Activated T-helper 2 cell treated with anti-CD3 and anti-CD28 coated beads, Interferon-gamma antibody, Interleukin-2, Interleukin-4, amounts not matched to agents 10 μg/mL and 5 μg/mL and 100 μg/mL, durations not matched to agents 14 hours and 24 hours and 36 hours (primary cell): ENCODE results near the gene KCNH5. TPM values are rescaled to one million over a fixed set of nuclear protein-coding genes. Genes with fewer than 3 reads are reported as not detected.

ENCODE experiments used
- DNase-seq: peaks from one replicate; pipeline ENCODE4 v3.0.0; 2021; ENCODE audit warnings: low spot score
- H3K27ac Mint-ChIP-seq: one replicate; pipeline ENCODE4 v1.8.0; 2021; ENCODE audit warnings: mixed read lengths
- H3K27me3 Mint-ChIP-seq: one replicate; pipeline ENCODE4 v1.8.0; 2021; ENCODE audit warnings: low read depth, mixed read lengths
- H3K36me3 Mint-ChIP-seq: one replicate; pipeline ENCODE4 v1.8.0; 2021; ENCODE audit warnings: low read depth, mixed read lengths
- H3K4me1 Mint-ChIP-seq: one replicate; pipeline ENCODE4 v1.8.0; 2021; ENCODE audit warnings: low read depth, mixed read lengths
- H3K4me3 Mint-ChIP-seq: one replicate; pipeline ENCODE4 v1.8.0; 2021; ENCODE audit warnings: low read depth, mild to moderate bottlenecking, moderate library complexity, mixed read lengths
- H3K9me3 Mint-ChIP-seq: one replicate; pipeline ENCODE4 v1.8.0; 2021; ENCODE audit warnings: mixed read lengths
- intact Hi-C: fragments of 100-400 bp; cut with micrococcal nuclease; formaldehyde crosslinking; loops from one replicate; pipeline ENCODE4 v1.15.1; 2023
- total RNA-seq: library from RNA; stranded (reverse); gene quantifications from 2 replicates; pipeline ENCODE4 v1.2.3, GENCODE V29; 2022

The KCNH5 gene
- total RNA-seq, 1 donor from 2014 or later, result not detected

GRCh38 chr14:62670526-62670925 is 374.7 kb downstream of the KCNH5 start:
- Mint-ChIP-seq H3K36me3 (no peaks in the 10 kb centered on the region), H3K4me1 (no peaks in the 10 kb centered on the region), H3K4me3 (no peak overlapping the region), H3K27ac (no peak overlapping the region), H3K9me3 (peaks cover 7% of the 10 kb centered on the region), H3K27me3 (no peaks in the 10 kb centered on the region)
- intact Hi-C loops, result no loop called here
- no peak for DNase-seq

GRCh38 chr14:62667421-62667914 is 377.8 kb downstream of the KCNH5 start:
- no peaks in the 10 kb centered on the region for H3K4me1 Mint-ChIP-seq
- no peak overlapping the region for H3K27ac Mint-ChIP-seq
- peaks cover 7% of the 10 kb centered on the region for H3K9me3 Mint-ChIP-seq
- DNase-seq, result no peak
- no peaks in the 10 kb centered on the region for H3K36me3 Mint-ChIP-seq
- intact Hi-C loops, result no loop called here
- H3K4me3 Mint-ChIP-seq, result no peak overlapping the region
- H3K27me3 Mint-ChIP-seq, result no peaks in the 10 kb centered on the region

- H3K27me3 Mint-ChIP-seq, result no peaks in the 10 kb centered on the region
- H3K36me3 Mint-ChIP-seq, result no peaks in the 10 kb centered on the region
- H3K9me3 Mint-ChIP-seq, result peaks cover 11% of the 10 kb centered on the region
- intact Hi-C loops, result no loop called here
- H3K4me3 Mint-ChIP-seq, result no peak overlapping the region
- DNase-seq, result no peak
- H3K27ac Mint-ChIP-seq, result no peak overlapping the region
- H3K4me1 Mint-ChIP-seq, result no peaks in the 10 kb centered on the region
Measured at GRCh38 chr14:62665286-62665685, 380.0 kb downstream of the KCNH5 start.

- no peak for DNase-seq
- no peaks in the 10 kb centered on the region for H3K27me3 Mint-ChIP-seq
- no peak overlapping the region for H3K4me3 Mint-ChIP-seq
- H3K27ac Mint-ChIP-seq, result no peak overlapping the region
- intact Hi-C loops, result no loop called here
- H3K9me3 Mint-ChIP-seq, result peaks cover 4% of the 10 kb centered on the region
- no peaks in the 10 kb centered on the region for H3K36me3 Mint-ChIP-seq
- H3K4me1 Mint-ChIP-seq, result no peaks in the 10 kb centered on the region
Measured at GRCh38 chr14:62663456-62663821, 381.8 kb downstream of the KCNH5 start.

GRCh38 chr14:62662811-62663455 is 382.3 kb downstream of the KCNH5 start:
- intact Hi-C loops, result no loop called here
- H3K4me3 Mint-ChIP-seq, result no peak overlapping the region
- H3K36me3 Mint-ChIP-seq, result no peaks in the 10 kb centered on the region
- H3K9me3 Mint-ChIP-seq, result peaks cover 4% of the 10 kb centered on the region
- H3K4me1 Mint-ChIP-seq, result no peaks in the 10 kb centered on the region
- no peaks in the 10 kb centered on the region for H3K27me3 Mint-ChIP-seq
- no peak overlapping the region for H3K27ac Mint-ChIP-seq
- DNase-seq, result no peak

DNA sequence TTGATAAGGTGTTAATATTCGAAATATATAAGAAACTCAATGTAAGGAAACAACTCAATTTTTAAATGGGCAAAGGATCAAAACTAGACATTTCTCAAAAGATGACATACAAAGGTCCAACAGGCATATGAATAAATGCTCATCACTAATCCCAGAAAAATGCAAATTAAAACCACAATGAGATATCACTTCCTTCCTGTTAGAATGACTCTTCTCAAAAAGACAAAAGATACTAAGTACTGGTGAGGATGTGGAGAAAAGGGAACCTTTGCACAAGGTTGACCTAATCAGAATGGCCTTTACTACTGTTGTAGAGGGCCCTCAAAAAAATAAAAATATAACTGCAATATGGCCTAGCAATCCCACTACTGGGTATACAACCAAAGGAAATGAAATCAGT is 383.4 kb downstream of the KCNH5 start:
- no peak overlapping the region for H3K4me3 Mint-ChIP-seq
- intact Hi-C loops, result no loop called here
- no peaks in the 10 kb centered on the region for H3K27me3 Mint-ChIP-seq
- H3K27ac Mint-ChIP-seq, result no peak overlapping the region
- no peak for DNase-seq
- H3K36me3 Mint-ChIP-seq, result no peaks in the 10 kb centered on the region
- no peaks in the 10 kb centered on the region for H3K4me1 Mint-ChIP-seq
- peaks cover 4% of the 10 kb centered on the region for H3K9me3 Mint-ChIP-seq

GRCh38 chr14:62658631-62659030 is 386.6 kb downstream of the KCNH5 start:
- intact Hi-C loops, result no loop called here
- Mint-ChIP-seq H3K36me3 (no peaks in the 10 kb centered on the region), H3K4me3 (no peak overlapping the region)

GRCh38 chr14:62657376-62657775 is 387.9 kb downstream of the KCNH5 start:
- Mint-ChIP-seq H3K4me1 (no peaks in the 10 kb centered on the region), H3K4me3 (no peak overlapping the region), H3K27ac (no peak overlapping the region), H3K9me3 (peaks cover 8% of the 10 kb centered on the region), H3K36me3 (no peaks in the 10 kb centered on the region), H3K27me3 (no peaks in the 10 kb centered on the region)
- intact Hi-C loops, result no loop called here
- DNase-seq, result no peak

More at GRCh38 chr14:62658631-62659030, 386.6 kb downstream of the KCNH5 start:
- Mint-ChIP-seq H3K27me3 (no peaks in the 10 kb centered on the region), H3K4me1 (no peaks in the 10 kb centered on the region), H3K9me3 (peaks cover 8% of the 10 kb centered on the region), H3K27ac (no peak overlapping the region)
- DNase-seq, result no peak

DNA sequence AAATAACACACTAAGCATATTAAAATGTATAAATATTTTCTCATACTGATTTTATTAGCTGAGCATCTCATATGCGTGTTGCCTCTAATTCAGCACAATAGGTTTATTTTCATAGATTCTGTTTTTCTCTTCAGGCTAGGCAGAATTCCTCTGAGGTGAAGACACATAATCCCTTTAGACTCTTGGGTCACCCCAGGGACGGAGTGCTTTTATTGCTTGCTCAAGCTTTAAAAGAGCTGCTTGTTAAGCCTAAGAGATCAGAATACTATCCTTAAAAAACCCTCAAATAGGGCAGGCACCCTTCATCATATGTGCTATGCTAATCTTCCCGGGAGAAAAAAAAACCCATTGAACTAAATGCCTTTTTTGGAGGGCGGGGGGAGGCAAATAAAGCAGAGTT is 390.1 kb downstream of the KCNH5 start:
- H3K27ac Mint-ChIP-seq, result no peak overlapping the region
- intact Hi-C loops, result no loop called here
- no peaks in the 10 kb centered on the region for H3K4me1 Mint-ChIP-seq
- no peaks in the 10 kb centered on the region for H3K36me3 Mint-ChIP-seq
- H3K27me3 Mint-ChIP-seq, result no peaks in the 10 kb centered on the region
- no peak for DNase-seq
- peaks cover 4% of the 10 kb centered on the region for H3K9me3 Mint-ChIP-seq
- H3K4me3 Mint-ChIP-seq, result no peak overlapping the region

DNA sequence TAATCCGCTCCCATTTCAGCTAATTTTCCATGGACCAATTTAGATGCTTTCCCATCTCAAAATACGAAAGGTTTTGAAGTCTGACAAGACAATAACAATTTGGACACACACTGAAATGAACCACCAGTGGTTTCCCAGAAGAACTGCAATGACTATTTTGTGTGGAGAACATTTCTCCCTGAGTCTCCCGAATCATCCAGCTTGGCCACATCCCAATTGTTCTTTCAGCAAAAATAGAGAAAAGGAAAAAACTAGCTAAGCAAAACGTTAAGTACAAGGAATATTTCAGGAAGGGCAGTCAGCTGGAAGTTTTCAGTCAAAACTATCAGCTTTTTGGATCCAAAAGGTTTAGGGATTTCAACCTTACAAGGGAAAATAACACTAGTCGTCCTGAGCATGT is 390.6 kb downstream of the KCNH5 start:
- H3K27ac Mint-ChIP-seq, result no peak overlapping the region

More for the DNA sequence above, 390.6 kb downstream of the KCNH5 start:
- H3K9me3 Mint-ChIP-seq, result peaks cover 4% of the 10 kb centered on the region
- intact Hi-C loops, result no loop called here
- H3K4me1 Mint-ChIP-seq, result no peaks in the 10 kb centered on the region
- H3K36me3 Mint-ChIP-seq, result no peaks in the 10 kb centered on the region
- no peak for DNase-seq
- no peak overlapping the region for H3K4me3 Mint-ChIP-seq
- H3K27me3 Mint-ChIP-seq, result no peaks in the 10 kb centered on the region

Other genes starting within 250 kb of the KCNH5 start
- gene RHOJ, start 159.0 kb upstream of the KCNH5 start, total RNA-seq, result not detected in 2 replicates